Measurements from ENCODE around the gene DUSP5. TPM values are rescaled to one million over a fixed set of nuclear protein-coding genes. Genes with fewer than 3 reads are reported as not detected.
A peak's percentile ranks its signal among the peaks of the same experiment; 100 is the strongest.
"Not testable (repeated sequence)": the region's sequence is repeated elsewhere in the genome, so short reads cannot be mapped to it uniquely, and the experiment has no call there.

Gene DUSP5
- total and polyA plus RNA-seq, 12 donors: 11.7 to 61.7 (median 17.4) TPM

GRCh38 chr10:110528224-110528996 lies 30.7 kb downstream of the DUSP5 start:
- Histone ChIP-seq H3K4me1 (replicated peaks in 1 of 2) (no peaks in the 10 kb centered on the region), H3K9me3 (replicated peaks in 1 of 3) (no peaks in the 10 kb centered on the region), H3K27me3 (no peaks in the 10 kb centered on the region), H3K36me3 (replicated peaks in 1 of 2) (no peaks in the 10 kb centered on the region), H3K4me3 (no peak overlapping the region), H3K27ac (no peak overlapping the region)
- no peak for DNase-seq
- intact Hi-C loops (cut with DNase I): no loop called here
- WGBS, 4 donors: 81 to 92% (median 87%) methylated on average over 5 of the region's 5 CpGs
- TF ChIP-seq CTCF (IDR thresholded peaks at IDR 0.05) (no peak), POLR2A (IDR thresholded peaks at IDR 0.05) (no peak)

- WGBS, 4 donors: 94 to 96% (median 95%) methylated on average over 8 of the region's 8 CpGs
- H3K27ac ChIP-seq; H3K4me3 ChIP-seq; H3K36me3 ChIP-seq (replicated peaks in 1 of 2); H3K9me3 ChIP-seq (replicated peaks in 1 of 3); intact Hi-C loops (cut with DNase I); H3K27me3 ChIP-seq; DNase-seq; H3K4me1 ChIP-seq (replicated peaks in 1 of 2): not testable (repeated sequence)
Measured at GRCh38 chr10:110528997-110529524, 31.4 kb downstream of the DUSP5 start.

GRCh38 chr10:110529596-110530011 lies 31.9 kb downstream of the DUSP5 start:
- Histone ChIP-seq H3K36me3 (replicated peaks in 1 of 2) (no peaks in the 10 kb centered on the region), H3K27ac (no peak overlapping the region), H3K4me1 (replicated peaks in 1 of 2) (no peaks in the 10 kb centered on the region), H3K9me3 (replicated peaks in 1 of 3) (no peaks in the 10 kb centered on the region), H3K27me3 (no peaks in the 10 kb centered on the region), H3K4me3 (no peak overlapping the region)
- intact Hi-C loops (cut with DNase I): no loop called here
- WGBS, 4 donors: 66 to 91% (median 76%) methylated on average over 6 of the region's 6 CpGs
- TF ChIP-seq POLR2A (IDR thresholded peaks at IDR 0.05) (no peak), CTCF (IDR thresholded peaks at IDR 0.05) (no peak)
- no peak for DNase-seq

GRCh38 chr10:110530131-110530831 lies 32.6 kb downstream of the DUSP5 start:
- Histone ChIP-seq H3K9me3 (replicated peaks in 1 of 3) (no peaks in the 10 kb centered on the region), H3K27me3 (no peaks in the 10 kb centered on the region), H3K36me3 (replicated peaks in 1 of 2) (no peaks in the 10 kb centered on the region), H3K27ac (no peak overlapping the region), H3K4me1 (replicated peaks in 1 of 2) (no peaks in the 10 kb centered on the region), H3K4me3 (no peak overlapping the region)
- DNase-seq: peak in 2 of 7 donors; percentile 32 to 46
- 30 to 49% (median 33%) methylated on average over 7 to 35 of the region's 35 CpGs for WGBS, 4 donors
- intact Hi-C loops (cut with DNase I): no loop called here
- TF ChIP-seq CTCF (IDR thresholded peaks at IDR 0.05) (no peak), POLR2A (IDR thresholded peaks at IDR 0.05) (no peak)
